ENCODE measurements around the gene MFSD11.
"Not testable (repeated sequence)": the region's sequence is repeated elsewhere in the genome, so short reads cannot be mapped to it uniquely, and the experiment has no call there.

Gene MFSD11

GRCh38 chr17:76709951-76710862 is 27.7 kb upstream of the MFSD11 start:
- H3K9ac ChIP-seq (ENCODE audit: low read depth, low read length); H3K36me3 ChIP-seq (ENCODE audit: control insufficient read depth, insufficient read depth, low read length); H3K9me3 ChIP-seq (ENCODE audit: control insufficient read depth, insufficient read depth, low read length): not testable (repeated sequence)
- peaks cover 22% of the 10 kb centered on the region for H3K27me3 ChIP-seq (ENCODE audit: control insufficient read depth, insufficient read depth, low read length)
- H3K27ac ChIP-seq (ENCODE audit: low read depth, low read length): peak overlapping the region; percentile 24
- peaks cover 31% of the 10 kb centered on the region for H3K4me1 ChIP-seq (ENCODE audit: control insufficient read depth, insufficient read depth, low read length)
- H3K4me3 ChIP-seq (ENCODE audit: low read depth, low read length): peak overlapping the region; percentile 67

DNA sequence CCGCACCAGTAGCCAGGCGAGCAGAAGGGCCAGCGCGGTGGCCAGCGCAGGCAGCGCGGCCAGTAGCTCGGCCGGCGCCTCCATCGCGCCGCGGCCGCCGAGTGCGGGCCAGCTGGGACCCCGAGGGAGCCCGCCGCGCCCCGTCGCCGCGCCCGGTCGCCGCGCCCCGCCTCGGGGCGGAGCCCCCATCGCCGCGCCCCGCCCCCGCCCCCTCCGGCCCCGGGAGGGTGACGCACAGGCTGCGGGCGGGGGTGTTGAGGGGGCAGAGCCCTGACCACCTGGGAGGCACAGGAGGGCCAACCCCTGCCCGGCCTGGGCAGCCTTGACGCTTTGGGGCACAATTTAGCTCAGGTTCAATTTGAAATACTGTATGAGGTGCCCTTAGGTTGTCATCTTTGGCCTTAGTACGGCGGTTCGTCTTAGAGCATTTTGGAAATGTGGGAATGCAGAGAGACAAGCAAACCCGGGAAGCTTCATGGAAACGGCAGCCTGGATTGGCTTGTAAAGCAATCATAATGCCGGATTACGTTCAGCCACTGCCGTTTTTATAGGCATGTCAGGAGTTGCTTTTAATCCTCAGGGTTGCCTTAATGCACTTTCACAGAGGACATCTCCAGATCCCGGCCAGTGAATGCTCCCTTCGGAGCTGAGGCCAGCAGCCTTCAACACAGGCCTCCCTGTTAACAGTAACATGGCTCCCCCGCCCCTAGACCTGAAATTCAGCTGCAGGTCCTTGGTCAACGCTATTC is 26.9 kb upstream of the MFSD11 start, which contains the start of gene MXRA7:
TSS of gene MXRA7 (minus strand) at position 103 of the 749 bp plus-strand sequence. CDS start at position 84, 19 bp downstream.
- Histone ChIP-seq H3K27me3 (ENCODE audit: control insufficient read depth, insufficient read depth, low read length) (peaks cover 22% of the 10 kb centered on the region), H3K36me3 (ENCODE audit: control insufficient read depth, insufficient read depth, low read length) (peaks cover 10% of the 10 kb centered on the region), H3K4me1 (ENCODE audit: control insufficient read depth, insufficient read depth, low read length) (peaks cover 31% of the 10 kb centered on the region), H3K9me3 (ENCODE audit: control insufficient read depth, insufficient read depth, low read length) (no peaks in the 10 kb centered on the region), H3K4me3 (ENCODE audit: low read depth, low read length) (peak within 1 kb of the TSS; percentile 67), H3K9ac (ENCODE audit: low read depth, low read length) (no peak within 1 kb of the TSS), H3K27ac (ENCODE audit: low read depth, low read length) (peak within 1 kb of the TSS; percentile 24)

DNA sequence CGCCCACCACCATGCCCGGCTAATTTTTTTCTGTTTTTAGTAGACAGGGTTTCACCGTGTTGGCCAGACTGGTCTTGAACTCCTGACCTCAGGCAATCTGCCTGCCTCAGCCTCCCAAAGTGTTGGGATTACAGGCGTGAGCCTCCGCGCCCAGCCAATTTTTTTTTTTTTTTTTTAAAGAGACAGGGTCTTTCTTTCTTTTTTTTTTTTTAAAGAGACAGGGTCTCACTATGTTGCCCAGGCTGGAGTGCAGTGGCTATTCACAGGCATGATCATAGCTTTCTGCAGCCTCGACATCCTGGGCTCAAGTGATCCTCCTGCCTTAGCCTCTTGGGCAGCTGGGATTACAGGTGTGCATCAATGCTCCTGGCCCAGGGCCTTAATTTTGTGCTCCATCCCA is 25.6 kb upstream of the MFSD11 start:
- H3K36me3 ChIP-seq (ENCODE audit: control insufficient read depth, insufficient read depth, low read length): peaks cover 23% of the 10 kb centered on the region
- not testable (repeated sequence) for H3K9me3 ChIP-seq (ENCODE audit: control insufficient read depth, insufficient read depth, low read length); H3K9ac ChIP-seq (ENCODE audit: low read depth, low read length); H3K4me3 ChIP-seq (ENCODE audit: low read depth, low read length); H3K27ac ChIP-seq (ENCODE audit: low read depth, low read length)
- peaks cover 31% of the 10 kb centered on the region for H3K4me1 ChIP-seq (ENCODE audit: control insufficient read depth, insufficient read depth, low read length)
- H3K27me3 ChIP-seq (ENCODE audit: control insufficient read depth, insufficient read depth, low read length): peaks cover 22% of the 10 kb centered on the region

GRCh38 chr17:76713765-76714164 is 24.2 kb upstream of the MFSD11 start:
- Histone ChIP-seq H3K4me3 (ENCODE audit: low read depth, low read length) (no peak overlapping the region), H3K9ac (ENCODE audit: low read depth, low read length) (no peak overlapping the region), H3K27me3 (ENCODE audit: control insufficient read depth, insufficient read depth, low read length) (peaks cover 16% of the 10 kb centered on the region), H3K9me3 (ENCODE audit: control insufficient read depth, insufficient read depth, low read length) (no peaks in the 10 kb centered on the region), H3K4me1 (ENCODE audit: control insufficient read depth, insufficient read depth, low read length) (peaks cover 20% of the 10 kb centered on the region), H3K27ac (ENCODE audit: low read depth, low read length) (no peak overlapping the region), H3K36me3 (ENCODE audit: control insufficient read depth, insufficient read depth, low read length) (peaks cover 35% of the 10 kb centered on the region)

- Histone ChIP-seq H3K36me3 (ENCODE audit: control insufficient read depth, insufficient read depth, low read length) (peaks cover 40% of the 10 kb centered on the region), H3K9me3 (ENCODE audit: control insufficient read depth, insufficient read depth, low read length) (no peaks in the 10 kb centered on the region), H3K27me3 (ENCODE audit: control insufficient read depth, insufficient read depth, low read length) (peaks cover 10% of the 10 kb centered on the region), H3K4me1 (ENCODE audit: control insufficient read depth, insufficient read depth, low read length) (peaks cover 14% of the 10 kb centered on the region), H3K27ac (ENCODE audit: low read depth, low read length) (no peak overlapping the region), H3K9ac (ENCODE audit: low read depth, low read length) (no peak overlapping the region), H3K4me3 (ENCODE audit: low read depth, low read length) (no peak overlapping the region)
Measured at GRCh38 chr17:76714336-76714735, 23.6 kb upstream of the MFSD11 start.

- peaks cover 46% of the 10 kb centered on the region for H3K36me3 ChIP-seq (ENCODE audit: control insufficient read depth, insufficient read depth, low read length)
- H3K9me3 ChIP-seq (ENCODE audit: control insufficient read depth, insufficient read depth, low read length): no peaks in the 10 kb centered on the region
- no peak overlapping the region for H3K9ac ChIP-seq (ENCODE audit: low read depth, low read length)
- H3K4me3 ChIP-seq (ENCODE audit: low read depth, low read length): no peak overlapping the region
- H3K27me3 ChIP-seq (ENCODE audit: control insufficient read depth, insufficient read depth, low read length): peaks cover 4% of the 10 kb centered on the region
- H3K4me1 ChIP-seq (ENCODE audit: control insufficient read depth, insufficient read depth, low read length): peaks cover 8% of the 10 kb centered on the region
- H3K27ac ChIP-seq (ENCODE audit: low read depth, low read length): no peak overlapping the region
Measured at GRCh38 chr17:76714822-76715495, 23.0 kb upstream of the MFSD11 start.

DNA sequence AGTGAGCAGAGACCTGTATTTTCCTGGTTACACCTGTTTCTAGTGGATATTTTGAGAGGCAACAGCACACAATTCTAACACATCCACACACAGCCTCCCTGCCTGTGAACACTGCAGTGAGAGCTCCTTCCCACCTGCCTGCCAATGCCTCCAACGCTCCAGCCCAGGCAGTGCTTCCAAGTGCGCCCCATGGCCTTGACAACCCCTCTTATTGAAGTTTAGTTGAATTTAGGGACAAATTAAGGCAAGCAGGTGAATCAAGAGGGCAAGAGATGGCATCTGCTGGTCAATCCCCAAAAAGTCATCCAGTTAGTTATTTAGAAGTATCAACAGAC is 22.5 kb upstream of the MFSD11 start:
- Histone ChIP-seq H3K4me3 (ENCODE audit: low read depth, low read length) (no peak overlapping the region), H3K36me3 (ENCODE audit: control insufficient read depth, insufficient read depth, low read length) (peaks cover 51% of the 10 kb centered on the region)

DNA sequence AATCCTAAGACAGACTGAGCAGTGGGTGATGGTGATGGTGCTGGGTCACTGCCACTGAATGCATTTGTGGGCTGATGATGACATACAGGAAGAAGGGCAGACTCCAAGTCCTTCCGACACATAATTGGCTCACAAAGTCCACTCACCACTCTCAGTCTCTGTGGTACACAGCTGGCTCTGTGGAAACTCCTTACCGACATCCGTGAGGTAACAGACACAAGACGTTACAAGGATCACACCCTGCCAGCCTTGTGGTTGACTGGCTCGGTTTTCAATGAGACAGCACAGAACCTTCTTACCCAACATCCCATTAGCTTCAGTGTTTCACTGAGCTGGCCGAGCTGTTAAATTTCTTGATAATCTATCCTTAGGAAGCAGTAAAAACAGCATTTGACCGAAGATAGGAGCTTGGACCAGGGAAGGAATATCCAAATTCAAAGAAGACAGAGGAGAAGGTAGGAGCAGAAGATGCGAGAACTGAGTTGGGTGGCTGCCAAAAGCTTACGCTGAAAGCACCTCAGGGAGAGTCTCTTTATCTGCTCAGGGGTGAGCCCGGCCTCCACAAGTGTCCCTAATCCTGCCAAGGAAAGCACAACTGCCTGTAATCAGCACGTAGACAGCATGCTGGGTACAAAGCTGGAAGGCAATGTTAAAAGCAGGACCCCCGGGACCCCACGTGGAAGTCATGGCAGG is 21.6 kb upstream of the MFSD11 start:
- H3K9ac ChIP-seq (ENCODE audit: low read depth, low read length): no peak overlapping the region
- H3K27ac ChIP-seq (ENCODE audit: low read depth, low read length): no peak overlapping the region
- H3K27me3 ChIP-seq (ENCODE audit: control insufficient read depth, insufficient read depth, low read length): no peaks in the 10 kb centered on the region
- peaks cover 60% of the 10 kb centered on the region for H3K36me3 ChIP-seq (ENCODE audit: control insufficient read depth, insufficient read depth, low read length)
- no peaks in the 10 kb centered on the region for H3K9me3 ChIP-seq (ENCODE audit: control insufficient read depth, insufficient read depth, low read length)
- peaks cover 3% of the 10 kb centered on the region for H3K4me1 ChIP-seq (ENCODE audit: control insufficient read depth, insufficient read depth, low read length)
- no peak overlapping the region for H3K4me3 ChIP-seq (ENCODE audit: low read depth, low read length)

More for the DNA sequence above, 22.5 kb upstream of the MFSD11 start:
- Histone ChIP-seq H3K9ac (ENCODE audit: low read depth, low read length) (no peak overlapping the region), H3K4me1 (ENCODE audit: control insufficient read depth, insufficient read depth, low read length) (peaks cover 7% of the 10 kb centered on the region), H3K9me3 (ENCODE audit: control insufficient read depth, insufficient read depth, low read length) (no peaks in the 10 kb centered on the region), H3K27me3 (ENCODE audit: control insufficient read depth, insufficient read depth, low read length) (no peaks in the 10 kb centered on the region), H3K27ac (ENCODE audit: low read depth, low read length) (no peak overlapping the region)

DNA sequence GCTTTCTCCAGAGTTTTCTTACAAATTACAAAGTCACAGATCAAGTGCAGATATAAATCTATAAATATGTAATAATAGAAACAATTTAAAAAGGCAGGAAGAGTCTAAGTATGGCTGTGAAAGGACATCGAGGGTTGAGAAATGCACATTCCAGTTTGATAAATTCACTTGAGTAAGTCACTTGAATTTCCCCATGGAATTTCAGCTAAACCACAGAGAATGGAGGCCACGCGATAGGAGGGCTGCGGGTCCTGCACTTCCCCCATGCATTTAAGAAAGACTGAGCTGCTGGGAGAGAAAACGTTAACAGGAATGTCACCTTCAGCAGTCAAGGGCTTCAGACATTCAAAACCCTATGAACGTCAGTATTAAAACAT is 21.1 kb upstream of the MFSD11 start:
- no peaks in the 10 kb centered on the region for H3K9me3 ChIP-seq (ENCODE audit: control insufficient read depth, insufficient read depth, low read length)
- no peak overlapping the region for H3K27ac ChIP-seq (ENCODE audit: low read depth, low read length)
- no peaks in the 10 kb centered on the region for H3K4me1 ChIP-seq (ENCODE audit: control insufficient read depth, insufficient read depth, low read length)
- no peak overlapping the region for H3K4me3 ChIP-seq (ENCODE audit: low read depth, low read length)
- H3K36me3 ChIP-seq (ENCODE audit: control insufficient read depth, insufficient read depth, low read length): peaks cover 65% of the 10 kb centered on the region
- no peaks in the 10 kb centered on the region for H3K27me3 ChIP-seq (ENCODE audit: control insufficient read depth, insufficient read depth, low read length)
- no peak overlapping the region for H3K9ac ChIP-seq (ENCODE audit: low read depth, low read length)

DNA sequence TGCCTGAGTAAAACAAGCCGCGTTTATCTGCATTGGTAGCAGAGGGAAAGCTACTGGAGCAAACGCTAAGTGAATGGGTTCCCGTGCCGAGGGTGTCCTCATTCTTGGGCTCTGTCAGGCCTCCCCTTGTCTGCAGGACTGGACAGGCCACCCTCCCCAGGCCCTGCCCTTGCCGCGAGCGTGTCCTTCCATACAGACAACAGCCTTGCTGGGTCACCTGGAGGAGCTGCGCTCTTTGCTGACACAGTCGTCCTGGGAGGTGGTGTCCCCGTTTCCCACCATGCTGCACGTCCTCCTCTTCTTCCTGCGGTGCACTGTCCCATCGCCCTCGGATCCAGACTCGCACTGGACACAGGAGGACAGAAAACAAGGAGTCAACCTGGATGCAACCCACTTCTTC is 19.4 kb upstream of the MFSD11 start:
- peaks cover 75% of the 10 kb centered on the region for H3K36me3 ChIP-seq (ENCODE audit: control insufficient read depth, insufficient read depth, low read length)

More for the DNA sequence above, 19.4 kb upstream of the MFSD11 start:
- H3K9me3 ChIP-seq (ENCODE audit: control insufficient read depth, insufficient read depth, low read length): no peaks in the 10 kb centered on the region
- no peak overlapping the region for H3K4me3 ChIP-seq (ENCODE audit: low read depth, low read length)
- H3K4me1 ChIP-seq (ENCODE audit: control insufficient read depth, insufficient read depth, low read length): no peaks in the 10 kb centered on the region
- H3K27me3 ChIP-seq (ENCODE audit: control insufficient read depth, insufficient read depth, low read length): no peaks in the 10 kb centered on the region
- H3K9ac ChIP-seq (ENCODE audit: low read depth, low read length): no peak overlapping the region
- H3K27ac ChIP-seq (ENCODE audit: low read depth, low read length): no peak overlapping the region
